ENCODE data around the gene DYSF. TPM values are rescaled to one million over a fixed set of nuclear protein-coding genes. Genes with fewer than 3 reads are reported as not detected.

Gene DYSF
- total RNA-seq, 1 experiment from 2014 or later = 0.31 TPM

GRCh38 chr2:71465961-71466300 is 12.6 kb downstream of the DYSF start:
- Histone ChIP-seq H3K9me3 (ENCODE audit: control insufficient read depth, insufficient read depth, low read depth, low read length) (no peaks in the 10 kb centered on the region), H3K4me3 (ENCODE audit: low read depth in 2 of 2, low read length in 2 of 2) (peak overlapping the region; percentile 48 to 76), H3K36me3 (ENCODE audit: control insufficient read depth, insufficient read depth, low read length) (no peaks in the 10 kb centered on the region), H3K27me3 (ENCODE audit: control insufficient read depth, insufficient read depth, low read length) (peaks cover 17% of the 10 kb centered on the region), H3K27ac (ENCODE audit: low read length) (no peak overlapping the region), H3K4me1 (ENCODE audit: control insufficient read depth, insufficient read depth, low read length) (peaks cover 3% of the 10 kb centered on the region; the same call in 1 of the 2 replicates)
- intact Hi-C loops (cut with micrococcal nuclease; ENCODE audit: unreplicated experiment) = no loop called here
- TF ChIP-seq SIN3A (IDR thresholded peaks at IDR 0.05; ENCODE audit: borderline replicate concordance, insufficient read depth, low read depth, low read length) = no peak
- no peak for TF ChIP-seq TCF7L2 (IDR thresholded peaks at IDR 0.05; ENCODE audit: low read depth, low read length)
- TF ChIP-seq CTCF (IDR thresholded peaks at IDR 0.05) = no peak
- no peak for TF ChIP-seq REST (IDR thresholded peaks at IDR 0.05; ENCODE audit: insufficient read depth in 1 of 2, low read depth in 2 of 2, low read length in 1 of 2)
- TF ChIP-seq POLR2AphosphoS5 (IDR thresholded peaks at IDR 0.05; ENCODE audit: low read depth, low read length) = no peak
- BruUV-seq (replicated peaks) = no TSS peak
- DNase-seq (ENCODE audit: low read depth, low spot score) = no peak
- CTCF ChIA-PET = interaction anchor here (1.2 kb wide), 1 partner anchor 45 kb away, joined by 3 read pairs; no protein-coding TSS in a partner anchor
- in situ Hi-C loops (cut with HindIII; ENCODE audit: low pct_unique_long_range_greater_than_20kb, low sequenced_read_pairs) = no loop called here
- POLR2A ChIA-PET = no interaction called here
- ATAC-seq = no peak

- peaks cover 3% of the 10 kb centered on the region; the same call in 1 of the 2 replicates for H3K4me1 ChIP-seq (ENCODE audit: control insufficient read depth, insufficient read depth, low read length)
- in situ Hi-C loops (cut with HindIII; ENCODE audit: low pct_unique_long_range_greater_than_20kb, low sequenced_read_pairs) (no loop called here), intact Hi-C loops (cut with micrococcal nuclease; ENCODE audit: unreplicated experiment) (no loop called here)
- POLR2A ChIA-PET = interaction anchor here (0.5 kb wide), 1 partner anchor 11 kb away, joined by 3 read pairs; no protein-coding TSS in a partner anchor
- H3K4me3 ChIP-seq (ENCODE audit: low read depth in 2 of 2, low read length in 2 of 2) = peak overlapping the region; percentile 48 to 76
- CTCF ChIA-PET = interaction anchor here (1.2 kb wide), 1 partner anchor 44 kb away, joined by 3 read pairs; no protein-coding TSS in a partner anchor
- H3K36me3 ChIP-seq (ENCODE audit: control insufficient read depth, insufficient read depth, low read length) = no peaks in the 10 kb centered on the region
- H3K9me3 ChIP-seq (ENCODE audit: control insufficient read depth, insufficient read depth, low read depth, low read length) = no peaks in the 10 kb centered on the region
- no TSS peak for BruUV-seq (replicated peaks)
- peak; percentile 82 for ATAC-seq
- TF ChIP-seq TCF7L2 (IDR thresholded peaks at IDR 0.05; ENCODE audit: low read depth, low read length) (no peak), CTCF (IDR thresholded peaks at IDR 0.05) (no peak), SIN3A (IDR thresholded peaks at IDR 0.05; ENCODE audit: borderline replicate concordance, insufficient read depth, low read depth, low read length) (no peak), REST (IDR thresholded peaks at IDR 0.05; ENCODE audit: insufficient read depth in 1 of 2, low read depth in 2 of 2, low read length in 1 of 2) (no peak), POLR2AphosphoS5 (IDR thresholded peaks at IDR 0.05; ENCODE audit: low read depth, low read length) (no peak)
- H3K27me3 ChIP-seq (ENCODE audit: control insufficient read depth, insufficient read depth, low read length) = peaks cover 17% of the 10 kb centered on the region
- no peak for DNase-seq (ENCODE audit: low read depth, low spot score)
- H3K27ac ChIP-seq (ENCODE audit: low read length) = no peak overlapping the region
These were observed 13.2 kb downstream of the DYSF start for GRCh38 chr2:71466301-71467179.
